ENCODE data around the gene ZRANB3.

The ZRANB3 gene

DNA sequence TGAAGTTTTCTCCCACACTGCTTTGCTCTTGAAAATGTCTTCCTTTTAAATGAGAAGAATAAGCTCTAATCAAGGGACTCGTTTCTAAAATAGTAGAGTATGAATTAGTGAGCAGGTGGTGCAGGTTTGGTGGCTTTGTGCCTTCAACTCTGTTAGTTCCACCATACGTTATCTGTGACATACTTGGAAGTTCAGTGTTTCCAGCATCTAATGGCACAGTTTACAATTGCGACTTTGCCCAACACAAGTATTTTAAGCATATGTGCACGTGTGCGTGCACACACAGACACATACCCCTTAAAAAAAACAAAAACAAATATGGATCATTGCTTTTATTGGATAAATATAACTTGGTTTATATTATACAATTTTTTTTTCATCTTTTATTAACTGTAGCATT lies 367.1 kb downstream of the ZRANB3 start:
- no peak overlapping the region for H3K27ac ChIP-seq (ENCODE audit: low read length)
- no peaks in the 10 kb centered on the region for H3K4me1 ChIP-seq (ENCODE audit: control insufficient read depth, insufficient read depth, low read length)
- H3K4me3 ChIP-seq (ENCODE audit: low read length in 2 of 2) = no peak overlapping the region
- no peaks in the 10 kb centered on the region for H3K27me3 ChIP-seq (ENCODE audit: control insufficient read depth in 1 of 2, insufficient read depth in 2 of 2, low read length in 2 of 2)
- H3K9ac ChIP-seq (ENCODE audit: low read length in 2 of 2) = no peak overlapping the region
- peaks cover 30 to 47% of the 10 kb centered on the region in 2 donors for H3K36me3 ChIP-seq (ENCODE audit: control insufficient read depth in 2 of 2, insufficient read depth in 2 of 2, low read length in 2 of 2)
- no peaks in the 10 kb centered on the region for H3K9me3 ChIP-seq (ENCODE audit: control insufficient read depth in 2 of 2, low read length in 2 of 2)

DNA sequence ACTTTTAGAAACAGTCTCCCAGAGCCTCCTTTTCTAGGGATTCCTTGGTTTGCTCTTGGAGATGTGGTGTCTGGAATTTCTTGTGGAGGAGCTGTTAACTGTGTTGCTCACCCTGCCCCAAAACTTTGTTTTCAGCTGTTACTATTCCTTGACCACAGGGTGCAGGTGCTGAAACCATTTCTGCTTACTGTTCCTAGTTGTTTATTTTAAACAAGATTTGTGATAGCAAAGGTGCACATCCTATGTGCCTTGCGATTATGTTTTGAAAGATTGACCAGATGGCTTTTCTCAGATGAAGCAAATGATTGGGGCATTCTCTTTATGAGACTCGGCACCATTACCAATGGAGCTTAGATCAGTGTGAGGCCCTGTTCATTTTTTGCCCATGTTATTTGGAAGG lies 367.7 kb downstream of the ZRANB3 start:
- no peaks in the 10 kb centered on the region for H3K4me1 ChIP-seq (ENCODE audit: control insufficient read depth, insufficient read depth, low read length)
- H3K27ac ChIP-seq (ENCODE audit: low read length) = no peak overlapping the region
- no peaks in the 10 kb centered on the region for H3K9me3 ChIP-seq (ENCODE audit: control insufficient read depth in 2 of 2, low read length in 2 of 2)
- no peak overlapping the region for H3K4me3 ChIP-seq (ENCODE audit: low read length in 2 of 2)
- peaks cover 24 to 45% of the 10 kb centered on the region in 2 donors for H3K36me3 ChIP-seq (ENCODE audit: control insufficient read depth in 2 of 2, insufficient read depth in 2 of 2, low read length in 2 of 2)
- no peak overlapping the region for H3K9ac ChIP-seq (ENCODE audit: low read length in 2 of 2)
- H3K27me3 ChIP-seq (ENCODE audit: control insufficient read depth in 1 of 2, insufficient read depth in 2 of 2, low read length in 2 of 2) = no peaks in the 10 kb centered on the region

DNA sequence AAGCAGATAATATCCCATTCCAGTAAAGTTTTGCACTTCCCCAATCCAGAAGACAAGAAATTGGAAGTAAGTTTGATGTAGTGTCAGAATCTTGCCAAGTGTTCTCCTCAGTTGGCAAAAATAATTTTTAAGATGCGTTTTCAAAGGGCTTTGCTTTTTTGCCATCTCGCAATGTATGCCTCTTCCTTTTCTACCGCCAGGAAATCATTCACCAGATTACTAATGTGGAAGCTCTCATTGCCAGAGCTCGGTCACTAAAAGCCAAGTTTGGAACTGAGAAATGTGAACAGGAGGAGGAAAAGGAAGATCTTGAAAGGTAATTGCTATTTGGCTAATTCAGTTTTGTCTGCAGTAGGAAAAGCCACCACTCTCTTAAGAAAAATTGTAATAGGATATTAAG lies 368.2 kb downstream of the ZRANB3 start:
- no peaks in the 10 kb centered on the region for H3K4me1 ChIP-seq (ENCODE audit: control insufficient read depth, insufficient read depth, low read length)
- H3K27ac ChIP-seq (ENCODE audit: low read length) = no peak overlapping the region
- no peak overlapping the region for H3K4me3 ChIP-seq (ENCODE audit: low read length in 2 of 2)
- peaks cover 22 to 46% of the 10 kb centered on the region in 2 donors for H3K36me3 ChIP-seq (ENCODE audit: control insufficient read depth in 2 of 2, insufficient read depth in 2 of 2, low read length in 2 of 2)
- H3K27me3 ChIP-seq (ENCODE audit: control insufficient read depth in 1 of 2, insufficient read depth in 2 of 2, low read length in 2 of 2) = no peaks in the 10 kb centered on the region
- H3K9ac ChIP-seq (ENCODE audit: low read length in 2 of 2) = no peak overlapping the region
- no peaks in the 10 kb centered on the region for H3K9me3 ChIP-seq (ENCODE audit: control insufficient read depth in 2 of 2, low read length in 2 of 2)

GRCh38 chr2:135162377-135162776 lies 368.6 kb downstream of the ZRANB3 start:
- Histone ChIP-seq H3K4me3 (ENCODE audit: low read length in 2 of 2) (no peak overlapping the region), H3K9ac (ENCODE audit: low read length in 2 of 2) (no peak overlapping the region), H3K36me3 (ENCODE audit: control insufficient read depth in 2 of 2, insufficient read depth in 2 of 2, low read length in 2 of 2) (peaks cover 22 to 43% of the 10 kb centered on the region in 2 donors), H3K27me3 (ENCODE audit: control insufficient read depth in 1 of 2, insufficient read depth in 2 of 2, low read length in 2 of 2) (no peaks in the 10 kb centered on the region), H3K27ac (ENCODE audit: low read length) (no peak overlapping the region), H3K4me1 (ENCODE audit: control insufficient read depth, insufficient read depth, low read length) (no peaks in the 10 kb centered on the region), H3K9me3 (ENCODE audit: control insufficient read depth in 2 of 2, low read length in 2 of 2) (no peaks in the 10 kb centered on the region)

DNA sequence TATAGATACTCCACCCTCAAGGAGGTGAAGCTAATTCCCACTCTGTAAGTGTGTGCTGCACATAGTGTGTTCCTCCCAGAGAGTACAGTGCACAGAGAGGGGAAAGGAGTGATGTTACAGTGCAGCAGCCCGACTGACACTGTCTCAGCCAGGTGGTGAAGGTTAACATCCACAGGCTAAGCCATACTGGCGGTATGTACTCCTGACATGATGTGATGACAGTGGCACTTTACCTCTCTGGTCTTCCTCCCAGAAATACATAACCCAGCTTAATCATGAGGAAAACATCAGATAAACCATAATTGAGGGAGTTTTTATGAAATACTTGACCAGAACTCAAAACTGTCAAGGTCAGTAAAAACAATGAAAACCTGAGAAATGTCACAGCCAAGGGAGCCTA lies 371.8 kb downstream of the ZRANB3 start:
- Histone ChIP-seq H3K27me3 (ENCODE audit: control insufficient read depth in 1 of 2, insufficient read depth in 2 of 2, low read length in 2 of 2) (no peaks in the 10 kb centered on the region), H3K36me3 (ENCODE audit: control insufficient read depth in 2 of 2, insufficient read depth in 2 of 2, low read length in 2 of 2) (peaks cover 22 to 47% of the 10 kb centered on the region in 2 donors), H3K27ac (ENCODE audit: low read length) (no peak overlapping the region), H3K9me3 (ENCODE audit: control insufficient read depth in 2 of 2, low read length in 2 of 2) (no peaks in the 10 kb centered on the region), H3K4me1 (ENCODE audit: control insufficient read depth, insufficient read depth, low read length) (no peaks in the 10 kb centered on the region), H3K9ac (ENCODE audit: low read length in 2 of 2) (no peak overlapping the region), H3K4me3 (ENCODE audit: low read length in 2 of 2) (no peak overlapping the region)

GRCh38 chr2:135157856-135158255 lies 373.2 kb downstream of the ZRANB3 start:
- Histone ChIP-seq H3K27ac (ENCODE audit: low read length) (no peak overlapping the region), H3K9ac (ENCODE audit: low read length in 2 of 2) (no peak overlapping the region), H3K36me3 (ENCODE audit: control insufficient read depth in 2 of 2, insufficient read depth in 2 of 2, low read length in 2 of 2) (peaks cover 24 to 46% of the 10 kb centered on the region in 2 donors), H3K9me3 (ENCODE audit: control insufficient read depth in 2 of 2, low read length in 2 of 2) (no peaks in the 10 kb centered on the region), H3K4me3 (ENCODE audit: low read length in 2 of 2) (no peak overlapping the region), H3K27me3 (ENCODE audit: control insufficient read depth in 1 of 2, insufficient read depth in 2 of 2, low read length in 2 of 2) (no peaks in the 10 kb centered on the region), H3K4me1 (ENCODE audit: control insufficient read depth, insufficient read depth, low read length) (no peaks in the 10 kb centered on the region)

DNA sequence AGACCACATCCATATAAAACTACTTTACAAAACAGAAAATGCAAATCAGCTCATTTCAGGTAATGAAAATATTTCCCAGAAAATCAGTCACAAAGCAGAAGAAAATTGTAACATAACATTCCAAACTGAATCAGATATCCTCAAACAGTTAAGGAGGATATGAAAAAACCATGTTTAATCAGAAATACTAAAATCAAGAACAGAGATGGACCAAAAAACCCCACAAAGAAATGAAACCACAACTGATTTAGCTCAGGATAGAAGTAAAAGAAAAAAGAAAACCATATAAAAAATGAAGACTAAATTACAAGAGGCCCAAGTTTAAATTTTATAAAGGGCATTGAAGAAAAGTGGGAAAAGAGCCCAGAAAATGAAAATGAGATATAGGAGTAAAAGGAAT lies 376.1 kb downstream of the ZRANB3 start:
- Histone ChIP-seq H3K9me3 (ENCODE audit: control insufficient read depth in 2 of 2, low read length in 2 of 2) (no peaks in the 10 kb centered on the region), H3K27ac (ENCODE audit: low read length) (no peak overlapping the region), H3K9ac (ENCODE audit: low read length in 2 of 2) (no peak overlapping the region), H3K36me3 (ENCODE audit: control insufficient read depth in 2 of 2, insufficient read depth in 2 of 2, low read length in 2 of 2) (peaks cover 32 to 55% of the 10 kb centered on the region in 2 donors), H3K4me3 (ENCODE audit: low read length in 2 of 2) (no peak overlapping the region), H3K4me1 (ENCODE audit: control insufficient read depth, insufficient read depth, low read length) (no peaks in the 10 kb centered on the region), H3K27me3 (ENCODE audit: control insufficient read depth in 1 of 2, insufficient read depth in 2 of 2, low read length in 2 of 2) (no peaks in the 10 kb centered on the region)

DNA sequence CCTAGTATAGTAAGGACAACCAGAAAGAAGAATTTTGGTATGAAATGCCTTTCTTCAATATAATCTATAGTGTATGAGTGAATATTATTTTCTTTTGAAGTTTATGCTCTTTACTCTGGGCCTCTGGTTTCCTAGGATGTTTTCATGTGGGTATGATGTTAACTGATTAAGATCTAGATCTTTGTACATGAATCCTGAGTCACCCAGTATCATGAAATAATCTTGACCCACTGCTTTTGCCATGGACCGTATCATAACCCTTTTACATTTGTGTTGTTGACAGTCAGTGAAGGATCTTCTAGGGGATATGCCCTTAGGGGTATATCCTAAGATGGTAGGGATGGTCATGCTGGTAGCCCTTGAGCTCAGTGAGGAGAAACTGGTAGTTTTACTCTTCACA lies 378.7 kb downstream of the ZRANB3 start:
- peaks cover 27 to 36% of the 10 kb centered on the region in 2 donors for H3K36me3 ChIP-seq (ENCODE audit: control insufficient read depth in 2 of 2, insufficient read depth in 2 of 2, low read length in 2 of 2)

DNA sequence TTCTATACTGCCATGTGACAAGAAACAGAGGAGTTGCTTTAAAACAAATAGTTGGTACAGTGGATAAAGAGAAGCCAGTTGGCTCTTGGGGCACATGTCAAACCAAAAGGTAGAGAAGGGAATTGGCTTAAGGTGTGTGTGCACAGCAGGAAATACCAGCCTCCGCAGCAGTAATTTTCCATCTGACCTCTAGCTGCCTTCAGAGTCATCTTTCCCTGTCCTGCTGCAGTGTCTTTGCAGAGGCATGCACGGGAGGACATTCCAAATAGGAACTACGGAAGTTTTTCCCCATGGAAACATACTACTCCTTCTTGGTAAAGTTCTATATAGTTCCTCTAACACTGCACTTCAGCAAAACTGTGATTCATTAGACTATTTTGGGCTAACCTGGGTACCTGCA lies 379.4 kb downstream of the ZRANB3 start:
- no peaks in the 10 kb centered on the region for H3K27me3 ChIP-seq (ENCODE audit: control insufficient read depth in 1 of 2, insufficient read depth in 2 of 2, low read length in 2 of 2)
- no peaks in the 10 kb centered on the region for H3K4me1 ChIP-seq (ENCODE audit: control insufficient read depth, insufficient read depth, low read length)
- H3K4me3 ChIP-seq (ENCODE audit: low read length in 2 of 2) = no peak overlapping the region
- H3K27ac ChIP-seq (ENCODE audit: low read length) = no peak overlapping the region
- H3K9me3 ChIP-seq (ENCODE audit: control insufficient read depth in 2 of 2, low read length in 2 of 2) = no peaks in the 10 kb centered on the region
- peaks cover 22 to 32% of the 10 kb centered on the region in 2 donors for H3K36me3 ChIP-seq (ENCODE audit: control insufficient read depth in 2 of 2, insufficient read depth in 2 of 2, low read length in 2 of 2)
- H3K9ac ChIP-seq (ENCODE audit: low read length in 2 of 2) = no peak overlapping the region

More for the DNA sequence above, 378.7 kb downstream of the ZRANB3 start:
- Histone ChIP-seq H3K4me3 (ENCODE audit: low read length in 2 of 2) (no peak overlapping the region), H3K27ac (ENCODE audit: low read length) (no peak overlapping the region), H3K9me3 (ENCODE audit: control insufficient read depth in 2 of 2, low read length in 2 of 2) (no peaks in the 10 kb centered on the region), H3K9ac (ENCODE audit: low read length in 2 of 2) (no peak overlapping the region), H3K4me1 (ENCODE audit: control insufficient read depth, insufficient read depth, low read length) (no peaks in the 10 kb centered on the region), H3K27me3 (ENCODE audit: control insufficient read depth in 1 of 2, insufficient read depth in 2 of 2, low read length in 2 of 2) (no peaks in the 10 kb centered on the region)

- Histone ChIP-seq H3K9ac (ENCODE audit: low read length in 2 of 2) (no peak overlapping the region), H3K27me3 (ENCODE audit: control insufficient read depth in 1 of 2, insufficient read depth in 2 of 2, low read length in 2 of 2) (no peaks in the 10 kb centered on the region), H3K36me3 (ENCODE audit: control insufficient read depth in 2 of 2, insufficient read depth in 2 of 2, low read length in 2 of 2) (peaks cover 22 to 30% of the 10 kb centered on the region in 2 donors), H3K4me3 (ENCODE audit: low read length in 2 of 2) (no peak overlapping the region), H3K9me3 (ENCODE audit: control insufficient read depth in 2 of 2, low read length in 2 of 2) (no peaks in the 10 kb centered on the region), H3K27ac (ENCODE audit: low read length) (no peak overlapping the region), H3K4me1 (ENCODE audit: control insufficient read depth, insufficient read depth, low read length) (no peaks in the 10 kb centered on the region)
Measured at GRCh38 chr2:135150725-135151124, 380.3 kb downstream of the ZRANB3 start.

DNA sequence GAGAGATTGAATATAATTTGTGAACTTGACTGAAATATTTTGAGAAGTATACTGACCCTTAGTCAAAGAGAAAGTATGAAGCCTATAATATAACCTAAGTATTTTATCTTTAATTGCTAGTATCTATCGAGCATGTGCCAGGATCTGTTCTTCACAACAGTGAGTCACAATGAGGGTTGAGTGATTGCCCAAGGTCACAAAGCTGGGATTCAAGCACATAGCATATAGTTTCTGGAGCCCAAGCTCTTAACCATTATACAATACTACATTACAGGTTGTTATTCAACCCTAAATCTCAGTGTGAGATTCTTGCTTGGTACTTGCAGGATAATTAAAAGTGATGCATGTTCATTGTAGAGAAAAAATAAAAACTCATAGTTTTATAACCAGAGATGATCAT lies 381.8 kb downstream of the ZRANB3 start:
- no peak overlapping the region for H3K27ac ChIP-seq (ENCODE audit: low read length)
- H3K27me3 ChIP-seq (ENCODE audit: control insufficient read depth in 1 of 2, insufficient read depth in 2 of 2, low read length in 2 of 2) = no peaks in the 10 kb centered on the region
- no peaks in the 10 kb centered on the region for H3K4me1 ChIP-seq (ENCODE audit: control insufficient read depth, insufficient read depth, low read length)
- no peaks in the 10 kb centered on the region for H3K9me3 ChIP-seq (ENCODE audit: control insufficient read depth in 2 of 2, low read length in 2 of 2)
- peaks cover 17 to 25% of the 10 kb centered on the region in 2 donors for H3K36me3 ChIP-seq (ENCODE audit: control insufficient read depth in 2 of 2, insufficient read depth in 2 of 2, low read length in 2 of 2)
- H3K4me3 ChIP-seq (ENCODE audit: low read length in 2 of 2) = no peak overlapping the region
- H3K9ac ChIP-seq (ENCODE audit: low read length in 2 of 2) = no peak overlapping the region
